GM19452 (cell line): ENCODE data around the gene SPINK9.

Source experiments
- ATAC-seq: cut with Tn5 transposase; IDR thresholded peaks from one replicate; pipeline ENCODE4 v1.9.1; 2021; ENCODE audit not compliant: unreplicated experiment

Gene SPINK9

DNA sequence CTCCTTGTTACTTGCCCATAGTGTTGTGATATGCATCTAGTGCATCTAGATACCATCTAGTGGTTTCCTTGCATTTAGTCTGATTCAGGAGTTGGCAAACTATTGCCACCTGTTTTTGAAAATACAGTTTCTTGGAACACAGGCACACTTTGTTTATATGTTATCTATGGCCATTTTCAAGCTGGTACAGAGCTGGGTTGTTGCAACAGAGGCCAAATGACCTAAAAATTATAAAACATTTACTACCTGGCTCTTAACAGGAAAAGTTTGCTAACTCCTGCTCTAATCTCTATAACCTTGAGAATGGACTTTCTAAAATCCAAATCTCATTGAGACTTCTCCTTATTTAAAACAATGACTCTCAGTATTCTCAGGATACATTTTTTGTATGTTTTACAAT lies 29.0 kb downstream of the SPINK9 start:
- ATAC-seq, result no peak

DNA sequence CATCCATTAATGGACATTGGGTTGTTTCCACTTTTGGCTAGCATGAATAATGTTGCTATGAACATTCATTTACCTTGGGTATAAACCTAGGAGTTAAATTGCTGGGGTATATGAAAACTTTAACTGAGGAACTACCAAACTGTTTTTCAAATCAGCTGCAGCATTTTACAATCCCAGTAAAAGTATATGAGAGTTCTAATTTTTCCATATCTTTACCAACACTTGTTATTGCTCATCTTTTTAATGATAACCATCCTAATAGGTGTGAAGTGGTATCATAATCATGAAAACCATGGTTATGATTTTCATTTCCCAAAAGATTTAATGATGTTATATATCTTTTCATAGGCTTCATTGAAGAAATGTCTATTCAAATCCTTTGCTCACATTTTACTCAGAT lies 32.9 kb downstream of the SPINK9 start:
- no peak for ATAC-seq

- no peak for ATAC-seq
Observed at GRCh38 chr5:148372166-148372725, 36.9 kb downstream of the SPINK9 start.

GRCh38 chr5:148372893-148373292 lies 37.5 kb downstream of the SPINK9 start:
- no peak for ATAC-seq

- ATAC-seq, result peak; percentile 77
Observed at GRCh38 chr5:148374690-148375360, 39.5 kb downstream of the SPINK9 start.

DNA sequence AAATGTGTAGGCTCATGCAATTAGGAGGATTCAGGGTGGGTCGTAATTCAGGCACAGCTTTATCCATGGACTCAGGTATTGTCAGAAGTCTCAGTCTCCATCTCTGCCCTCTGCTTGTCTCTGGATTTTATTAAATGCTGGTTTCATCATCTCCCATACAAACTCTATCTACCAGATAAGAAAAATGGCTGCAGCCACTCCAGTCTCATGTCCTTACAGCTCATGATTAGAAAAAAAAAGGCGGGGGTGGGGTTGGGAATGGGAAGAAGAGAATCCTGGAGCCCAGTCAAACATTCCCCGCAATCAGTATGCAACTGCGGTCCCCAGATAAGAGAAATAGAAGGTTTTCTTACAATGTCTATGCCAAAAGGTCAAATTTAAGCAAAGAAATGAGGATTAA lies 40.8 kb downstream of the SPINK9 start:
- ATAC-seq, result no peak

DNA sequence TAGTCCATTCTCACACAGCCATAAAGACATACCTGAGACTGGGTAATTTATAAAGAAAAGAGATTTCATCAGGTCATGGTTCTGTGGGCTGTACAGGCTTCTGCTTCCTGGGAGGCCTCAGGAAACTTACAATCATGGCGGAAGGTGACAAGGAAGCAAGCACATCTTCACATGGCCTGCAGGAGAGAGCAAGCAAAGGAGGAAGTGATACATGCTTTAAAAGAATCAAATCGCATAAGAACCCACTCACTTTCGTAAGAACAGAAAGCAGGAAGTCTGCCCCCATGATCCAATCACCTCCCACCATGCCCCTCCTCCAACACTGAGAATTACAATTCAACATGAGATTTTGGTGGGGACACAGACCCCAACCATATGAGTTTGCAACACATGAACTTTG lies 43.3 kb downstream of the SPINK9 start:
- no peak for ATAC-seq

- ATAC-seq, result no peak
Observed at GRCh38 chr5:148379340-148379739, 44.0 kb downstream of the SPINK9 start.

GRCh38 chr5:148381906-148382305 lies 46.5 kb downstream of the SPINK9 start:
- no peak for ATAC-seq

GRCh38 chr5:148382961-148383360 lies 47.6 kb downstream of the SPINK9 start:
- ATAC-seq, result no peak

DNA sequence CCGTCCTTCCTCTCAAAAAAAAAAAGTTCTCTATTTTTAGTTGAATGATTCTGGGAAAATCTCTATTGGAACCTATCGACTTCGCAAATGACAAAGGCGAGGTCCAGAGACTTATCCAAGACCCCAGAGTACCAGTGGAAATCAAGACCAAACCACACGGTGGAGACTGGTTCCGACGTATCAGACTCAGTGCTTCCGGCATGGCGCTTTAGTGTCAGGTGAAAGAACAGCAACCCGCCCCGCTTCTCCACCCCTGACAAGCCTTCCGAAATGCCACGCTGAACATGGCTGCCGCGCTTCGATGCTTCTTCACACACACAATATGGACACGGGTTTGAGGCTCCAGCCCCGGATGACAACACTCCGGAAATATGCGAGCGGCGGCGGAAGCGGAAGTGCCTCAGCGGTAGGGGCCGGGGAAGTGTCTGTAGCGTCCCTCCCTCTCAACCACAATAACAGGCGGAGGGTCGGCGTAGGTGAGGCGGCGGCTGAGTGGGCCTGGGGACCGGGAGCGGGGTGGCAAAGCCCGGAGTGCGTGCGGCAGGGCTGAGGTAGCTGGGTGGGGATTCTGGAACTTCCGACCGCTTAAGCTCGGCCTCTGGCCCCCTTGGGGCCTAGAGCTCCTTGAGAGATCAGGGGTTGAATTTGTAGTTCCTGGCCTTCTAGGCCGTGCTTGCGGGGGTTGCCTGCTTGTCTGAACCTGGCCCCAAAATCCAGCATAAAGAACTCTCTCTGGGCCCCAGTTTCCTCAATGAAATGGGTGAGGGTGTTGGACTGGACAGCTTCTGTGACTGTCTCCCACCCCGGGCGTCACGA lies 48.4 kb downstream of the SPINK9 start, which contains the start of gene FBXO38:
FBXO38 (plus strand) TSS at position 395 of the 816 bp plus-strand sequence. CDS start 10,819 bp downstream, outside the sequence.
- peak; percentile 96 for ATAC-seq

- ATAC-seq, result peak; percentile 30
Observed at GRCh38 chr5:148384380-148384737, 49.0 kb downstream of the SPINK9 start.

- no peak for ATAC-seq
Observed at GRCh38 chr5:148385094-148385493, 49.7 kb downstream of the SPINK9 start.

GRCh38 chr5:148386041-148386440 lies 50.7 kb downstream of the SPINK9 start:
- no peak for ATAC-seq

DNA sequence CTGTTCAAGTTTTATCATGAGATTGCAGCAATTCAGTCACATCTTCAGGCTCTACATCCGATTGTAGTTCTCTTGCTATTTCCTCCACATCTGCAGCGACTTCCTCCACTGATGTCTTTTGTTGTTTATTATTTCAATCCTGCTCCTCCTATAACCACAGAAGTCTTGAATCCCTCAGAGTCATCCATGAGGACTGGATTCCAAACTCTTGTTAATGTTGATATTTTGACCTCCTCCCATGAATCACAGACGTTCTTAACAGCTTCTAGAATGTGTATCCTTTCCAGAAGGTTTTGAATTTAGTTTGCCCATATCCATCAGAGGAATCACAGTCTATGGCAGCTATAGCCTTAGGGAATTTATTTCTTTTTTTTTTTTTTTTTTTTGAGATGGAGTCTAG lies 52.0 kb downstream of the SPINK9 start:
- no peak for ATAC-seq

GRCh38 chr5:148388696-148389095 lies 53.3 kb downstream of the SPINK9 start:
- peak; percentile 28 for ATAC-seq
